HG03457 (cell line): ENCODE data around the gene SNCAIP.
"Not testable (repeated sequence)": the region's sequence is repeated elsewhere in the genome, so short reads cannot be mapped to it uniquely, and the experiment has no call there.

Experiments used
- ATAC-seq: cut with Tn5 transposase; IDR thresholded peaks from one replicate; pipeline ENCODE4 v1.9.1; 2021; ENCODE audit warnings: moderate number of reproducible peaks; ENCODE audit not compliant: unreplicated experiment

SNCAIP gene

DNA sequence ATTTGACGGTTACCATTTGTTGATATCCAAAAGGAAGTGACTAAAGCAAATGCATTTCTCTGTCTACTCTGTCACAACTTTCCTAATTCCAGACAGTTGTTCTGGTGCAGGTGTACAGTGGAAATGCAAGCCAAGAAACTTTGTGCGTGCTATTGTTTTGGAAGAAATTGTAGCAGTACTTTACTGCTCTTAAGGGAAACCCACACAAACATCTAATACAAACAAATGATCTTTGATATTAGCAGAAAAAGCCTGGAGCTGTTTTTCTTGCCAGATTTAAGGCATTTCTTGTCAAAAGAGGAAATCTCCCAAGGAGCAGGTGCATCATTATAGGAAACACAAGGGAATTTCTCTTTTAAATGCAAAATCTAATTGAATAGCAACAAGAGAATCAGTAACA is 2.0 kb downstream of the SNCAIP start:
- no peak for ATAC-seq

- no peak for ATAC-seq
Measured at GRCh38 chr5:122315521-122315920, 3.5 kb downstream of the SNCAIP start.

- ATAC-seq: no peak
Measured at GRCh38 chr5:122316656-122317055, 4.6 kb downstream of the SNCAIP start.

- no peak for ATAC-seq
Measured at GRCh38 chr5:122319897-122320296, 7.9 kb downstream of the SNCAIP start.

- no peak for ATAC-seq
Measured at GRCh38 chr5:122321921-122322320, 9.9 kb downstream of the SNCAIP start.

GRCh38 chr5:122322801-122323548 is 10.9 kb downstream of the SNCAIP start:
- ATAC-seq: no peak

GRCh38 chr5:122323738-122324137 is 11.7 kb downstream of the SNCAIP start:
- ATAC-seq: no peak

DNA sequence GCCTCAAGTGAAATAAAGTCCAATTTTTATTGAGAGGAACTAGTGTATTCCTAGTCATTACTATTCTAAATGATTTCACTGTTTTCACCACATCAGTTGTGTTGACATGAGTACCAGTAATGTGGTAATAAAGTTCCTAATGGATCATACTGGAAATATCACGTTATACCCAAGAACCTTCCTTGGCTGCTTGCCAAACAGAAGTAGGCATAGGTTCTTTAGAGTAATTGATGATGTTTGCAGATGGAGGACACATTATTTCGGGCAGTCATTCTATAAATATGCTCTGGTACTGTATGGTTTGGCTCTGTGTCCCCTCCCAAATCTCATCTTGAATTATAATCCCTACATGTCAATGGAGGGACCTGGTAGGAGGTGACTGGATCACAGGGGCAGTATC is 15.1 kb downstream of the SNCAIP start:
- no peak for ATAC-seq

- ATAC-seq: no peak
Measured at GRCh38 chr5:122330881-122331280, 18.8 kb downstream of the SNCAIP start.

- no peak for ATAC-seq
Measured at GRCh38 chr5:122332599-122333555, 20.8 kb downstream of the SNCAIP start.

- no peak for ATAC-seq
Measured at GRCh38 chr5:122333564-122333963, 21.5 kb downstream of the SNCAIP start.

DNA sequence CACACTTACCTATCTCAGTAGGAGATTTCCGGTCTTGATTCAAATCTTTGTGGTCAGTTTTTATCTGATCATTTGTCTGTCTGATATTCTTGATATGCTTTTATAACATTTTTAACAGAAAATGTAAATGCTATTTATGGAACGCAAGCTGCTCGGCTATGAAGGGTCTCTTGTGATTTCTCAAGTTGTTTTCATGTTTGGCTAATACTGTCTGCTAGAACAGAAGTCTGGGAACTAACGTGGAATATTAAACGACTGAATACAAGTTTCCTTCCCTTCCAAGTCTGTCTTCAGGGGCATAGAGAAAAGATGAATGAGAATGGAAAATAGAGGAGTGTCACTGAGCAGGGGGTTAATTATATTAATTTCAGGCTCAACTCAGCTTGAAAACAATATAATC is 27.6 kb downstream of the SNCAIP start:
- no peak for ATAC-seq

- ATAC-seq: no peak
Measured at GRCh38 chr5:122341087-122341486, 29.1 kb downstream of the SNCAIP start.

DNA sequence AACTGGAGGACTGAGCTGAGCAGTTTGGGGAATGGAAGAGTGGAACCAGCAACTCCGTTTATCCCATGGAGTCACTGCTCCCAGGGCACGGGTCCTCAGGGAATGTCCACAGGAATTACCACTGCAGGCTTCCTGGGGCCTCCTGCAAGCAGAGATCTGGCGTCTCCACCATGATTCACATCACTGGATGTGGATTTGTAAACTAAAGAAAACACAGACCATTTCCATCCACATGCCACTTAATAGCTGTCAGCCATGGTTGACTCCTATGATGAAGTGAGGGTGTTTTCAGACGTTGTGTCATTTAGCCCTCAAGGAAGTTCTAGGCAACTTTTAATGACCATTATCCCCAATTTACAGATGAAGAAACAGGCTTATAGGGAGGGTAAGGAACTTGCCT is 30.2 kb downstream of the SNCAIP start:
- ATAC-seq: no peak

DNA sequence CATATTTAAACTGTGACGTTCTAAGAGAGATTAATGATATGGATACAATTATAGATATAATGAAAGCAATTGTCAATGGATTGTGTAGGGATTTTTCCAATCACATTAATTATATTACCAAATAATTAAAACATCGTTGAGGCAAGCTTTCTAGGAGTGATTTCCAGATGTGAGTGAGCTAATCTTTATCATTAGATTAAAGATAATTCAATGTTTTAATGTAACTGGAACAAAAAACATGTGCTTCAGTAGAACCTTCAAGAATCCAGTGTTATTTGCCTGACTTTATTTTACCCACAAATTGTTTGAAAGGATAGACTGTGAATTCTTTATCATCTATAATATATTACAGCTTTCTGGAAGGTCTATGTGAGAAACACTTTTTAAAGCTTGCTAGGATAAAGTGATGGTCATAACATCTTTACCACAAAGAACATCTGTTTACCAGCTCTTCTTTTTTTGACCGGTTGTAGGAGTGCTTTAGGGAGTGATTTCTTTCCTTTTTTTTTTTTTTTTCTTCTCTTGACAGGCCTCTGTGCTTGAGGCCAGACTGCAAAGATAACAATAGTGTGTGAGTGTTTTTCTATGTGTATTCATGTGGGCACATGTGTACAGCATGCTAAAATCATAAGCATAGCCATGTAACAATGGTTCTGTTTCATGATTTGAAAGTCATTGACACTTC is 35.0 kb downstream of the SNCAIP start:
- no peak for ATAC-seq

DNA sequence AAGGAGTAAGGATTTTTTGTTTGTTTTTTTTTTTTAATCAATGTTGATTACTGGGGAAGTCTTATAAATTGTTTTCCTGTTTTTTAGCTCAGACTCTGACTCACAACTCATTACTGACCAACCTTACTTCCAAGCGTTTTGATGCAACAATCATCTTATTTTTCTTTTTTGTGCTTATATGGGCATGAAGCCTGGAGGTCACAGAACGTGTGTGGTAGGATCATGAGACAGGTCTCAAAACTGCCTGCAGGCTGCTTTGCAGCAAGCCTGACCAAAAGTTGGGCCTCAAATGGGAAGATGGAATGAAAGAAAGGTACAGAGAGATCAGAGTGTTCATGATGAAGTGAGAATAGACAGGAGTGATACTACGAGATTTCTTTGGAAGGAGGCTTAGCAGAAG is 38.5 kb downstream of the SNCAIP start:
- ATAC-seq: no peak

GRCh38 chr5:122351416-122352157 is 39.5 kb downstream of the SNCAIP start:
- no peak for ATAC-seq

DNA sequence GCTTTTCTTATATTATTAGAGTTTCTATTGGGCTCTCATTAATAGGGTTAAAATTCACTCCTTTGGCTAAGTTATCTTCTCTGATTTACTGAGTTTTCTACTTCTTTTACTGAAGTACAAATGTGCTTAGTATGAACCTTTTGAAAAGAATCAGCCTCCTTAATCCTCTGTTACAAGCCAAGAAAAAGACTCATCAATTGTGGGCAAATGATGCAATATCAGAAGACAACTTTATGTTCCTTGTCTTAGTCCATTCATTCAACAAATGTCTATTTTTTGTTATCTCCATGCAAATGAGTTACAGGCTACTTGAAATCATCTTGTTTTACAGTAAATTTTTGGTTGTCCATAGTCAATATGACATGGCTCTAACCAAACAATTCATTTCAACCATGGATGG is 40.3 kb downstream of the SNCAIP start:
- no peak for ATAC-seq

- ATAC-seq: not testable (repeated sequence)
Measured at GRCh38 chr5:122353361-122353760, 41.3 kb downstream of the SNCAIP start.

GRCh38 chr5:122354293-122354692 is 42.3 kb downstream of the SNCAIP start:
- no peak for ATAC-seq

GRCh38 chr5:122355324-122355723 is 43.3 kb downstream of the SNCAIP start:
- ATAC-seq: no peak
